Liver (tissue), 9 donors: Measurements from ENCODE around the gene RBM33. TPM values are rescaled to one million over a fixed set of nuclear protein-coding genes. Genes with fewer than 3 reads are reported as not detected.

Experiments
- DNase-seq: peaks from one replicate; pipeline ENCODE4 v3.0.0-alpha.2; 2017; ENCODE audit warnings: low spot score
- H3K27ac ChIP-seq, 2 donors: one replicate each; pipeline ENCODE4 v1.7.0; 2013; ENCODE audit warnings: inconsistent platforms in 2 of 2, low read length in 2 of 2, control low read depth in 1 of 2, low read depth in 1 of 2, mild to moderate bottlenecking in 1 of 2
- H3K27me3 ChIP-seq, 4 donors: one replicate each; pipeline versions ENCODE4 v1.6.1 to v1.7.0; 2013; ENCODE audit warnings: low read length in 3 of 4, inconsistent platforms in 1 of 4, mild to moderate bottlenecking in 1 of 4, moderate library complexity in 1 of 4; ENCODE audit not compliant: control insufficient read depth in 4 of 4, insufficient read depth in 4 of 4
- H3K36me3 ChIP-seq, 4 donors: one replicate each; pipeline versions ENCODE4 v1.6.1 to v1.7.0; 2013; ENCODE audit warnings: low read length in 3 of 4, mild to moderate bottlenecking in 3 of 4, low read depth in 1 of 4, moderate library complexity in 1 of 4; ENCODE audit not compliant: control insufficient read depth in 4 of 4, insufficient read depth in 3 of 4
- H3K4me1 ChIP-seq, 4 donors: one replicate each; pipeline versions ENCODE4 v1.6.1 to v1.7.0; 2013; ENCODE audit warnings: low read length in 3 of 4, mild to moderate bottlenecking in 3 of 4, moderate library complexity in 1 of 4; ENCODE audit not compliant: control insufficient read depth in 4 of 4, insufficient read depth in 4 of 4
- H3K4me3 ChIP-seq, 3 donors: one replicate each; pipeline versions ENCODE4 v1.6.1 to v1.7.0; 2013; ENCODE audit warnings: low read length in 3 of 3, control low read depth in 1 of 3, low read depth in 1 of 3, mild to moderate bottlenecking in 1 of 3
- H3K9ac ChIP-seq, 2 donors: one replicate each; pipeline ENCODE4 v1.7.0; 2013; ENCODE audit warnings: low read length in 2 of 2, mild to moderate bottlenecking in 2 of 2, moderate library complexity in 2 of 2, control low read depth in 1 of 2, low read depth in 1 of 2
- H3K9me3 ChIP-seq, 4 donors: one replicate each; pipeline versions ENCODE4 v1.6.1 to v1.7.0; 2013; ENCODE audit warnings: low read length in 3 of 4; ENCODE audit not compliant: control insufficient read depth in 4 of 4
- EGR1 ChIP-seq, 2 donors: IDR thresholded peaks; 2 replicates each; pipeline ENCODE4 v1.6.1; 2016 to 2018; ENCODE audit warnings: antibody characterized with exemption in 2 of 2, low read depth in 2 of 2
- FOXA1 ChIP-seq: IDR thresholded peaks from 2 replicates; pipeline ENCODE4 v1.6.1; 2016; ENCODE audit warnings: antibody characterized with exemption
- FOXA2 ChIP-seq: IDR thresholded peaks from 2 replicates; pipeline ENCODE4 v1.6.1; 2016; ENCODE audit warnings: antibody characterized with exemption
- GABPA ChIP-seq, 2 donors: IDR thresholded peaks in 1 of 2; conservative IDR thresholded peaks in 1 of 2; 2 replicates each; pipeline ENCODE4 v1.6.1; 2016; ENCODE audit warnings: antibody characterized with exemption in 2 of 2, mild to moderate bottlenecking in 1 of 2, moderate library complexity in 1 of 2
- HNF4A ChIP-seq, 2 donors: conservative IDR thresholded peaks; 2 replicates each; pipeline ENCODE4 v1.6.1; 2016; ENCODE audit warnings: antibody characterized with exemption in 2 of 2, mild to moderate bottlenecking in 2 of 2
- HNF4G ChIP-seq: IDR thresholded peaks from 2 replicates; pipeline ENCODE4 v1.6.1; 2016; ENCODE audit warnings: antibody characterized with exemption
- JUND ChIP-seq, 2 donors: IDR thresholded peaks; 2 replicates each; pipeline ENCODE4 v1.6.1; 2016; ENCODE audit warnings: antibody characterized with exemption in 2 of 2
- RAD21 ChIP-seq, 2 donors: IDR thresholded peaks; 2 replicates each; pipeline ENCODE4 v1.6.1; 2016; ENCODE audit warnings: antibody characterized with exemption in 2 of 2, mild to moderate bottlenecking in 2 of 2
- RXRA ChIP-seq, 2 donors: IDR thresholded peaks; 2 replicates each; pipeline ENCODE4 v1.6.1; 2017 to 2018; ENCODE audit warnings: antibody characterized with exemption in 2 of 2, mild to moderate bottlenecking in 1 of 2
- SP1 ChIP-seq: IDR thresholded peaks from 2 replicates; pipeline ENCODE4 v1.6.1; 2018; ENCODE audit warnings: antibody characterized with exemption, mild to moderate bottlenecking
- TAF1 ChIP-seq: conservative IDR thresholded peaks from 2 replicates; pipeline ENCODE4 v1.6.1; 2016; ENCODE audit warnings: antibody characterized with exemption, mild to moderate bottlenecking
- YY1 ChIP-seq: IDR thresholded peaks from 2 replicates; pipeline ENCODE4 v1.6.1; 2016; ENCODE audit warnings: antibody characterized with exemption, mild to moderate bottlenecking
- WGBS: extraction: QIAGEN DNeasy Blood & Tissue Kit; methylation state at CpG from one replicate; pipeline ENCODE4 v1.1.7; 2013; 5-methylcytosine and 5-hydroxymethylcytosine counted together
- polyA plus RNA-seq, 2 donors: library from polyadenylated mRNA; stranded (reverse) in 1 of 2; unstranded in 1 of 2; fragments of 200-250 nt in 1 of 2; fragments of >200 nt in 1 of 2; fragmentation: Nextera tagmentation in 1 of 2; extraction: Ambion mirVana in 1 of 2; gene quantifications; one replicate each; pipeline versions ENCODE4 v1.2.1 to v1.2.3, GENCODE V29; 2013 to 2015
- total RNA-seq, 2 donors: library from RNA; depleted of rRNA; stranded (reverse); fragments of >200 nt; gene quantifications; one replicate each; pipeline ENCODE4 v1.2.3, GENCODE V29; 2014
- TF ChIP-seq, protein P1 (sequence below): fragments of 150-350 bp; IDR thresholded peaks from 2 replicates; pipeline ENCODE4 v1.5.1; 2017; ENCODE audit warnings: improper control_type of control experiment, low read depth, low read length; ENCODE audit not compliant: missing input control
- TF ChIP-seq, protein P2 (sequence below): IDR thresholded peaks from 2 replicates; pipeline ENCODE4 v1.6.1; 2016; ENCODE audit warnings: antibody characterized with exemption
- TF ChIP-seq, protein P3 (sequence below): IDR thresholded peaks from 2 replicates; pipeline ENCODE4 v1.6.1; 2016; ENCODE audit warnings: antibody characterized with exemption
- TF ChIP-seq, protein P4 (sequence below): IDR thresholded peaks from 2 replicates; pipeline ENCODE4 v1.6.1; 2016; ENCODE audit warnings: antibody characterized with exemption
- donor health status: healthy.
- donor health status: healthy.
- donor health status: healthy.
- donor health status: healthy.
- donor health status: healthy.

RBM33 gene
- total and polyA plus RNA-seq, 4 donors, result 7.8 to 48.9 (median 28.2) TPM

DNA sequence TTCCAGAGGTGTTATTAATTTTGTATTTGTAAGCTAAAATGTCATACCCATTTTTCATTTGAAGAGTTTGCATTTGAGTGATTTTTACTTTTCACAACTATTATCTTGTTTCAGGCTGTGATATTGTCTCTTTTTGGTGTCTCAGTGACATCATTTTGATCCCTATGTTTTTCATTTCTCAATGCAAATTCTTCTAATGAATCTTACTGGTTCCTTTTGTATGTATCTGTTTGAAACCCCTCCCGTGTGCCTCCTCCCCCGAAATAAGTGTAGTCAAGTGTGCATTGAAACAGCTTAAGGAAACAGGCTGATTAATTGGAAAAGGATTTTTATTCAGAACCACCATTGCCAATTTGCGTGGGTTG, 90.0 kb downstream of the RBM33 start:
- no peak for DNase-seq
- peaks cover 0 to 20% (median 10%) of the 10 kb centered on the region in 4 donors for H3K4me1 ChIP-seq
- no peak overlapping the region for H3K27ac ChIP-seq
- H3K36me3 ChIP-seq, result peaks cover 5 to 22% (median 11%) of the 10 kb centered on the region in 4 donors
- no peaks in the 10 kb centered on the region for H3K9me3 ChIP-seq
- no peak for TF ChIP-seq TAF1
- TF ChIP-seq, protein P1, sequence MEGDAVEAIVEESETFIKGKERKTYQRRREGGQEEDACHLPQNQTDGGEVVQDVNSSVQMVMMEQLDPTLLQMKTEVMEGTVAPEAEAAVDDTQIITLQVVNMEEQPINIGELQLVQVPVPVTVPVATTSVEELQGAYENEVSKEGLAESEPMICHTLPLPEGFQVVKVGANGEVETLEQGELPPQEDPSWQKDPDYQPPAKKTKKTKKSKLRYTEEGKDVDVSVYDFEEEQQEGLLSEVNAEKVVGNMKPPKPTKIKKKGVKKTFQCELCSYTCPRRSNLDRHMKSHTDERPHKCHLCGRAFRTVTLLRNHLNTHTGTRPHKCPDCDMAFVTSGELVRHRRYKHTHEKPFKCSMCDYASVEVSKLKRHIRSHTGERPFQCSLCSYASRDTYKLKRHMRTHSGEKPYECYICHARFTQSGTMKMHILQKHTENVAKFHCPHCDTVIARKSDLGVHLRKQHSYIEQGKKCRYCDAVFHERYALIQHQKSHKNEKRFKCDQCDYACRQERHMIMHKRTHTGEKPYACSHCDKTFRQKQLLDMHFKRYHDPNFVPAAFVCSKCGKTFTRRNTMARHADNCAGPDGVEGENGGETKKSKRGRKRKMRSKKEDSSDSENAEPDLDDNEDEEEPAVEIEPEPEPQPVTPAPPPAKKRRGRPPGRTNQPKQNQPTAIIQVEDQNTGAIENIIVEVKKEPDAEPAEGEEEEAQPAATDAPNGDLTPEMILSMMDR, result no peak
- no peak for TF ChIP-seq FOXA2
- TF ChIP-seq, protein P2, sequence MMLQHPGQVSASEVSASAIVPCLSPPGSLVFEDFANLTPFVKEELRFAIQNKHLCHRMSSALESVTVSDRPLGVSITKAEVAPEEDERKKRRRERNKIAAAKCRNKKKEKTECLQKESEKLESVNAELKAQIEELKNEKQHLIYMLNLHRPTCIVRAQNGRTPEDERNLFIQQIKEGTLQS, result no peak
- TF ChIP-seq SP1, result no peak
- TF ChIP-seq HNF4G, result no peak
- H3K9ac ChIP-seq, result no peak overlapping the region
- no peaks in the 10 kb centered on the region for H3K27me3 ChIP-seq
- WGBS, result 91% methylated on average over 3 of the region's 3 CpGs
- no peak overlapping the region for H3K4me3 ChIP-seq

DNA sequence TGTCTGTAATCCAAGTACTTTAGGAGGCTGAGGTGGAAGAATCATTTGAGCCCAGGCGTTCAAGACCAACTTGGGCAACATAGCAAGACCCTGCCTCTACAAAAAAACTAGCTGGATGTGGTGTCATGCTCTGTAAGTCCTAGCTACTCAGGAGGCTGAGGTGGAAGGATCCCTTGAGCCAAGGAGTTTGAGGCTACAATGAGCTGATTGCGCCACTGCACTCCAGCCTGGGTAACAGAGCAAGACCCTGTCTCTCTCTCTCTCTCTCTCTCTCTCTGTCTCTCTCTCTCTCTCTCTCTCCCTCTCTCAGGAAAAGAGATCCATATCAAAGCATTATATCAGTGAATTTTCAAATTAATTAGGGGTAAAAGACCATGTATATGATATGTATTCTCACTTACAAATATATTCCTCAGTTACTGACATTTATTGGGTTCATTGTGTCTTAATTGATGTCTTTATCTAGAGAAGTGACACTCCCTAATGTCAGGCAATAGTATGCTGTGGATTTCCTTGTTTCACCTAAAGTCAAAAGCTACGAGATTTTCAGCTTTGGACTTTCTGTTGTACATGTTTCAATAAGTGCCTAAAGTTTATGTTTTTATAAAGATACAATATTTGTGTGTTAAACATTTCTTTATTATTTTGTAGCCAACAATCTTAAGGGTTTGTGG, 91.1 kb downstream of the RBM33 start:
- Histone ChIP-seq H3K27me3 (no peaks in the 10 kb centered on the region), H3K4me1 (peaks cover 0 to 20% (median 10%) of the 10 kb centered on the region in 4 donors), H3K9ac (no peak overlapping the region), H3K27ac (peak overlapping the region in 1 of 2 donors; percentile 21), H3K4me3 (no peak overlapping the region), H3K36me3 (peaks cover 6 to 30% (median 16%) of the 10 kb centered on the region in 4 donors), H3K9me3 (no peaks in the 10 kb centered on the region)
- no peak for TF ChIP-seq JUND (IDR thresholded peaks at IDR 0.05)
- no peak for TF ChIP-seq EGR1 (IDR thresholded peaks at IDR 0.05; ENCODE audit: low read depth in 2 of 2)
- no peak for TF ChIP-seq GABPA (IDR thresholded peaks at IDR 0.05 in 1 of 2, conservative IDR thresholded peaks at IDR 0.05 in 1 of 2)
- no peak for TF ChIP-seq YY1
- no peak for TF ChIP-seq RXRA (IDR thresholded peaks at IDR 0.05)
- no peak for TF ChIP-seq RAD21 (IDR thresholded peaks at IDR 0.05)
- TF ChIP-seq, protein P3, sequence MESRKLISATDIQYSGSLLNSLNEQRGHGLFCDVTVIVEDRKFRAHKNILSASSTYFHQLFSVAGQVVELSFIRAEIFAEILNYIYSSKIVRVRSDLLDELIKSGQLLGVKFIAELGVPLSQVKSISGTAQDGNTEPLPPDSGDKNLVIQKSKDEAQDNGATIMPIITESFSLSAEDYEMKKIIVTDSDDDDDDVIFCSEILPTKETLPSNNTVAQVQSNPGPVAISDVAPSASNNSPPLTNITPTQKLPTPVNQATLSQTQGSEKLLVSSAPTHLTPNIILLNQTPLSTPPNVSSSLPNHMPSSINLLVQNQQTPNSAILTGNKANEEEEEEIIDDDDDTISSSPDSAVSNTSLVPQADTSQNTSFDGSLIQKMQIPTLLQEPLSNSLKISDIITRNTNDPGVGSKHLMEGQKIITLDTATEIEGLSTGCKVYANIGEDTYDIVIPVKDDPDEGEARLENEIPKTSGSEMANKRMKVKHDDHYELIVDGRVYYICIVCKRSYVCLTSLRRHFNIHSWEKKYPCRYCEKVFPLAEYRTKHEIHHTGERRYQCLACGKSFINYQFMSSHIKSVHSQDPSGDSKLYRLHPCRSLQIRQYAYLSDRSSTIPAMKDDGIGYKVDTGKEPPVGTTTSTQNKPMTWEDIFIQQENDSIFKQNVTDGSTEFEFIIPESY, result no peak
- TF ChIP-seq, protein P1, result no peak
- no peak for TF ChIP-seq TAF1
- no peak for TF ChIP-seq HNF4A (conservative IDR thresholded peaks at IDR 0.05)
- TF ChIP-seq FOXA1, result no peak
- TF ChIP-seq SP1, result no peak
- TF ChIP-seq, protein P2, result no peak
- TF ChIP-seq, protein P4, sequence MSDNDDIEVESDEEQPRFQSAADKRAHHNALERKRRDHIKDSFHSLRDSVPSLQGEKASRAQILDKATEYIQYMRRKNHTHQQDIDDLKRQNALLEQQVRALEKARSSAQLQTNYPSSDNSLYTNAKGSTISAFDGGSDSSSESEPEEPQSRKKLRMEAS, result no peak
- no peak for TF ChIP-seq FOXA2
- DNase-seq, result no peak
- 89% methylated on average over 3 of the region's 3 CpGs for WGBS
